Inferior parietal cortex (tissue), 1 donor: ENCODE results near the gene NOTCH2.

Experiments
- DNase-seq: peaks from one replicate; pipeline ENCODE4 v3.0.0-alpha.2; 2016; ENCODE audit errors: extremely low spot score

NOTCH2 gene

DNA sequence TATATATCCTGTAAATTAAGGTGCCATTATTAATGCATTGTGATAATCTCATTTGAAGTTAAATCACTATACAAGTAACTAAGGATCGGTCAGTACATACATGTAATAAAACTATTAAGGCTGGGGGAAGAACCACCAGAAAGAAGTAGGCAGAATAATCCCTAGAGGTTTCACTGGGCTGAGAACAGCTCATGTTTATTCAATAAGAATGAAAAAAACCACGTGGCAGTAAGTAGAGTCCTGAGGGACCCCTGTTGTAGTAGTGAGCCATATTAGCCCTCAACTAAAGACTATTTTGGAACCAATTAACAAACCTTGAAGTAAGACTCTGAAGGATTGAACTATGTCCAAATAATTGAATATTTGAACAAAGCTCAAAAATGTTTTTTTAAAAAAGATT lies 126.2 kb downstream of the NOTCH2 start:
- no peak for DNase-seq

DNA sequence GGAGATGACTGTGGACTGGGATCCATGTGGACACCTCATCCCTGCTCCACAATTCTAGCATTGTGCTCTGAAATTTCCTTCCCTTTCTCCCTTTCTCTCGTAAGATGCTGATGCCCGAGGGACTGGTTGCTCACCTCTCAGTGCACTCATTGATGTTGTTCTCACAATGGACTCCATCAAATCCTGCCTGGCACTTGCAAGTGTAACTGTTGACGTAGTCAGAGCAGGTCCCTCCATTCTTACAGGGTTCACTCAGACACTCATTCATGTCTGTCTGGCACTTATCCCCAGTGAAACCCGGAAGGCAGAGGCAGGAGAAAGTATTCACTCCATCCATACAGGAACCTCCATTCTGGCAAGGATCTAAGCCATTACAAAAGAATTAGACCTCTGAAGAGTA lies 128.1 kb downstream of the NOTCH2 start:
- DNase-seq = no peak

DNA sequence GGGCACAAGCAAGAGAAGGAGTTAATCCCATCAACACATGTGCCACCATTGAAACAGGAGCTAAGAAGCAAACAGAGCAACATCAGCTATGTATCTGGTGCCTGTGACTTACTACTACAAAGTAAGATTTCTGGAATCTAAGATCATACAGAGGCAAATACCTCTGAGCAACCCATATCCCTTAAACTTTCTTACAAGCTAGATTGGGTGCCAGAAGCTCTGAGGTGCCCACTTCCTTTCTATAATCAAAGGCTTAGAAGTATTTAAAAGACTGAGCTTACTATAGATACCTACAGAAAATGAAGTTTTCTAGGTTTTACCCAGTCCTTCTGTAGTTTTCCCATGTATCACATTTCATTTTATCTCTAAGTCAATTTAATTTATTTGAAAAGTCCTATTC lies 128.8 kb downstream of the NOTCH2 start:
- no peak for DNase-seq

DNA sequence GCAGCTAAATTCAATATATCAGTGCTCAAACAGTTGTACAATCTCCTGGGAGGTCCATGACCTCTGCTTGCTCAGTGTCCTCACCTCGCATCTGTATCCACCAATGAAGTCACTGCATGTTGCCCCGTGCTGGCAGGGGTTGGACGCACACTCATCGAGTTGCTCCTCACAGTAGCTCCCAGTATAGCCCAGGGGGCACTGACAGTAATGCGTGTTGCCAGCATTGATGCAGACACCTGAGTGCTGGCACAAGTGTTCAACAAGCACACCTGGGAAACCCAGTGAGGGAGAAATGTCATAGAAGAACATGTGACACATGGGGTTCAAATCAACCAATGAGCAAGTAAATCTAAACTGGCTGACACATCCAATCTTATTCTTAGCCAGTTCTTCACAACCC lies 132.3 kb downstream of the NOTCH2 start:
- DNase-seq = no peak

DNA sequence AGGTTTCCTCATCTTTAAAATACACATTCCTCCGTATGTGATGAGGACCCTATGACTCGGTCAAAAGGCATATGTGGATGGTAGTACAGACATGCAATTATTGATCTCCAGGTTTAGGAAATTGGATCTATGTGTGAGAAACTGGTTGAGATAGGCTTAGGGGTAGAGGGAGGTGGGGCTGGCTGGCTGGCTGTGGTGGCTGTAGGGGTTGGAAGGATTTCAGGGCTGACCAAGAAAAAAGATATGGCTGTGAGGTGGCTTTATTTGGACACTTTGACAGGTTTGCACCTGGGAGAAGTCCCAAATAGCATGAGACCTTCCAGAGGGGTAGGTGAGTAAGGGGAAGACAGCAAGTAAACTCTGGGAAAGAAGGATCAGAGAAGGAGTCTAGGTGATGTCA lies 133.5 kb downstream of the NOTCH2 start:
- no peak for DNase-seq

DNA sequence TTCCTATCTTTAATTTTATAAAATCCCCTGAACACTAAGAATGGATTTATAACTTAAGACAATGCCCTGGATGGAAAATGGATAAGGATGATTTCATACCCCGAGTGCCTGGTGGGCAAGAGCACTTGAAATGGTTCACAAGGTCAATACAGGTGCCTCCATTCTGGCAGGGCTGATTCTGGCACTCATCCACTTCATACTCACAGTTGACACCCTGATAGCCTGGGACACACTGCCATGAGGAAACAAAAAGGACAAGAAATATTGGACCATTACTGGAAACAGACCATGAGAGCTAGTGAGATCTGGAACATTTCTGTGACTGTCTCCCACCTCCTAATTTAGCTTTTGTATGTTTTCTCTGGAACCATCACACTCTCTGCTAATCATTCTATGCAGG lies 134.1 kb downstream of the NOTCH2 start:
- no peak for DNase-seq

DNA sequence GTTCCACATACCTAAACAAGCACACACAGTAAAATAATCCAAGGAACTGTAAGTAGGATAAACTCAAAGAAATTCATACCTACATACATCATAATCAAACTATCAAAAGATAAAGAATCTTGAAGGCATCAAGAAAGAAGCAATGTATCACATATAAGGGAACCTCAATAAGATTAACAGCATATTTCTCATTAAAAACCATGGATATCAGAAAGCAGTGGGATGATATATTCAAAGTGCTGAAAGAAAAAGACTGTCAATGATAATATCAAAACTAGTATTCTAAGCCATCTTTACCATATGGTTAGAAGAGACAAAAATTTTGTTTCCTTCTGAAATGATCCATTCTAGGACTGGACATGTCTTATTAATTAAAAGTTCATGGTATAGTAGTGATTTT lies 136.1 kb downstream of the NOTCH2 start:
- DNase-seq = no peak

DNA sequence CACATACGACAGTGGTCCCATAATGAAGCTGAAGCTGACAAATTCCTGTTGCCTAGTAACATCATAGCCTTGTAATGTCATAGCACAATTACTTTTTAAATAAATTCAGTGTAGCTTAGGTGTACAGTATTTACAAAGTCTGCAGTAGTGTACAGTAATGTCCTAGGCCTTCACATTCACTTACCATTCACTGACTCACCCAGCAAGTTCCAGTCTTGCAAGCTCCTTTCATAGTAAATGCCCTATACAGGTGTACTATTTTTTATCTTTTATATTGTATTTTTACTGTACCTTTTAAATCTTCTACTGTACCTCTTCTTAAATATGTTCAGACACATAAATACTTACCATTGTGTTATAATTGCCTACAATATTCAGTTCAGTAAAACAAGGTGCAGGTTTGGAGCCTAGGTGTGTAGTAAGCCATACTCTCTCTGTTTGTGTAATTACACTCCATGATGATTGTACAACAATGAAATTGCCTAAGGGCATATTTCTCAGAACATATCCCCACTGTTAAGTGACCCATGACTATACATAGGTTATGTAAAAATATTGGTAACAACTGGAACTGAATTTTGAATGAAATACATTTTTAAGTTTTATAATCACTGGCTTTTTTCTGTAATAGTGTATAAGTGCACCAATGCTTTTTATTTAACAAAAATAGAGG lies 139.7 kb downstream of the NOTCH2 start:
- DNase-seq = no peak

DNA sequence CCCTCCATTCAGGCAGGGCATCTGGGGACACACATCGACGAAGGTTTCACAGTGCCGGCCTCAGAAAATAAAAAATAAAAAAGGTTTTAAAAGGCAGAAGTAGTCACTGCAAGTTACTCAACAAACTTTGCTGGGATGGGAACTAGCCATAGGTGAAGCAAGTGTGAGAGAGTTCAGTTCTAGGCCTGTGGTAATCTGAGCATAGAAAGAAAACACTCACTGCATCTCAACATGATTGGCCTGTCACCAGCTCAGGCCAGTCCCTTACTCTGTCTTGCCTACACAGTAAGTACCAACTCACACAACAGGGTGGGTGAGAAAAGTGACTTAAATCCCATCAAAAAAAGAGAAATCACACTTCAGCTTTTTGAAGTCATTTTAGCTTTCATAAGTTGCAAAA lies 142.9 kb downstream of the NOTCH2 start:
- DNase-seq = no peak

DNA sequence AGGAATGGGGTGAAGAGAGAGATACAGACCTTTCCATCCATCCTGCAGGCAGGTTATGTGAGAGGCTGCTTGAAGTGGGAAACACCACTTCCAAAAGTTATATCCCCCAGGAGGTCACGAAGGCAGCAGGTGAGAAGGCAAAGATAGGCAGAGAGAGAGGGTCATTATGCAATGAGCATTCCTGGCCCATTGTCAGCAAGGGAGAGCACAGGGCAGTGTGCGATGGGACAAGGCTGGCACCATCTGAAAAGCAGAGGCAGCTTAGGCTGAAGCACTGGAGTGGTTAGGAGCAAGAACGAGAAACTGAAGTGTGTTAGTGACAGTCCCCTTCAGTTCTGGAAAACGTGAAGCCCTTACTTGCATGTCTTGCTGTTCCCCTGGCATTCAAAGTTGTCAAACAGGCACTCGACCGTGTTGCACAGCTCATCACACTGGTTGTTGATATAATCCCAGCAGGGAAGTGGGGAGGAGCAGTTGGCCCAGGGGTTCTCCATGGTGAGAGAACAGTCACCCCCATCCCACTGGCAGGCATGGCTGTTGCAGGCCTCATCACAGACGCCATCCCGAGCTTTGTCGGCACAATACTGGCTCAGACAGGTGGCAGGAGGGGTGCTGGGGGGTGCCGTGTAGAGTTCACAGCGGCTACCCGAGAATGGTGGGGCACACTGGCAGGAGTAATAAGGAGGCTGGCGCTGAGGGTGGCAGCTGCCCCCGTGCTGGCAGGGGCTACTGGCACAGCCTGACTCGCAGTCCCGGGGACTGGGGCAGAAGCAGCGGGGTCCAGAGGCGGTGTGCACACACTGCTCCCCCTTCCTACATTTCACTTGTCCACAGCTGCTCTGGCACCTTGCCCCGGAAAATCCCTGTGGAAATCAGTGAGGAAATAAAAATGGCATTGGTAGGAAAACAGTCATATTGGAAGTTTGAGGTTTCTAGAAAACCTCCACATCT lies 144.2 kb downstream of the NOTCH2 start:
- no peak for DNase-seq

DNA sequence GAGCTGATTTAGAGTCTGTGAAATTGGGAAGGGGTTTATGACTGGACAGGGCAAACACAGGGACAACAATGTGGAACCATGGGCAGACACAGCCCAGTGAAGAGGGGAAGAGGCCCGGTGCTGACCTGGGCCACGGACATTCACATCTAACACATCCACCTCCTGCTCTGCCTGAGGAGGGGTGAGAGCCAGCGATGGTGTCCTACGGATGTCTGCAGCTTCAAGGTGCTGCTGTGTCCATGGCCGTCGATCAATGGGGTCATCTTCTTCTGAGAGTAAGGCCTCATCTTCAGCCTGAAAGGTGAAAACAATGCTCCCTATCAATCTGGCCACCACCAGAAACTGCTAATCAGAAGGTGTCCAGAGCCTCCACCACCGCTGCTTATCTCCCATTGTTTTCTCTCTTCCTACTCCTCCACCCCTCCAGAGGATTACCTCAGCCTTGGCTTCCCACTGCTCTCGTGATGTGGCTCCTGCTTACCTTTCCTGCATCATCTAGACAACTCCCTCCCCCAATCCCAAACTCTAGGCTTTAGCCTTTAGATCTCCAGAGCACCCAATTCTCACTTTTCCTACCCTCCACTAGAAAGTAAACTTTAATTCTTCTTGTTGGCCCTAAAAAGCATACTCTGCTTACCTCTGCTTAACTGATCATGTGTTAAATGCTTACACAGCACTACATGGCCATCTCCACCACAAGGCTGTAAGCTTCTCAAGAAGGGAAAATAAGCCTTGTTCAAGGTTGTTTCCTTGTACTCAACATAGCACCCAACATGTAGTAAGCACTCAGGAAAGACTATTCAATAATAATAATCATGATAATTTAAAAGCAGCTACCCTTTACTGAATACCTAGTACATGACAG lies 149.1 kb downstream of the NOTCH2 start:
- no peak for DNase-seq

DNA sequence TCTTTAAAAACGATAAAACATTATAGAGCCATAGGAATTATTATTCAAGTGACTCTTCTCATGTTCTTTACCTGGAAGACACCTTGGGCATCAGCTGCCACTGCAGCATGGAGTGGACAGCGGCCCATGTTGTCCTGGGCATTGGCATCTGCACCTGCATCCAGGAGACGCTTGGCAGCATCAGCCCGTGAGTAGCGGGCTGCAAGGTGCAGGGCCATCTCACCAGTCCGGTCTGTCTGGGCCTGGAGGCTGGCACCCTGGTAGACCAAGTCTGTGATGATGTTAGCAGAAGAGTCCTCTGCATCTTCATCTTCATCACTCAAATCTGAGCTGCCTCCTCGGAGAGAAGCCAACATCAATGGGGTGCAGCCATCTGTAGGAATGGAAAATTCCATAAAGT lies 150.2 kb downstream of the NOTCH2 start:
- no peak for DNase-seq

DNA sequence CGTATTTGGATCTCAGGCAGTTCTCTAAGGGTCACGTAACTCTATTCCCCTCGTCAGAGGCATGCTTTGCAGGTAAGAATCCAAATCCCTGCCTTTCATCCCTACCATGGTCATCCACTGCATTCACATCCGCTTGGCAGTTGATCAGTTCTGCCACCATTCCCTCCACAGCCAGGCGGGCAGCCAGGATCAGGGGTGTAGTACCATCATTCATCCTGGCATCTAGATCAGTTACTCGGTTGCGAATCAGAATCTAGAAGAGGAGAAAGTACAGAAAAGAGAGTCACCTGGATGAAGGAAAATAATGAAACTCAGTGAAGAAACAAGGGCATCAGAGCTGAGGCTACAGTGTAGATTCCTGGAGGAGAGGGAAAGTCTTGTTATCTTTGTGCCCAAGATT lies 151.2 kb downstream of the NOTCH2 start:
- DNase-seq = no peak

DNA sequence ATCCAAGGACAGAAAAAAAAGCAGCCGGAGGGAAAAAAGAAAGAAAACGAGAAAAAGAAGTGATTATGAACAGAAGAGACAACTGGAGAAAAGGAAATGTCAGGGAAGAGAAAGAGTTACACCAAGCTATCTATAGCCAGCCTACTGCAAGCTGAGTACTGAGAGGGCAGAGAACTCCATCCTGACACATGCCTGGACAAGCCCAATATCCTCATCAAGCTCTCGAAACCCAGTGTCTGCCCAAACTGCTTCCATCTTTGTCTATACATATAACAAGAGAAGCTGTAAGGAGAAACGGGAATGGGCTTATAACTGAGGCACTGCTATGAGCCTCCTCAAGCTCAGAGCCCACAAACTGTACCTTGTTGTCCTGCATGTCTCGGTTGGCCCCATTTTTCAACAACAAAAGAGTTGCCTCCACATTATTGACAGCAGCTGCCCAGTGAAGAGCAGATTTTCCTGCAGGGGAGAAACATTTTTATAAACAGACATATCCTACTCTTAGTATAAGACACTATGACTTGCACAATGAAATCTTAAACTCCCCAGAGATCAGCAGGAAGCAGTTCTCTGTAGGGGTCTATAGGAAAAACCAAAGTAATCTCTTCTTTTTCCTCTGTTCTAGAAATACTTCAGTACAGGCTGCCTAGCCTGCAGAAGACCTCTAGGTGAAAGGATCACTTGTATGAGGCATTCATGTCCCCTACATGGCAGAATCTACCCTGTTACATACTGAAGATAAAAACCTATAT lies 152.0 kb downstream of the NOTCH2 start:
- DNase-seq = no peak

DNA sequence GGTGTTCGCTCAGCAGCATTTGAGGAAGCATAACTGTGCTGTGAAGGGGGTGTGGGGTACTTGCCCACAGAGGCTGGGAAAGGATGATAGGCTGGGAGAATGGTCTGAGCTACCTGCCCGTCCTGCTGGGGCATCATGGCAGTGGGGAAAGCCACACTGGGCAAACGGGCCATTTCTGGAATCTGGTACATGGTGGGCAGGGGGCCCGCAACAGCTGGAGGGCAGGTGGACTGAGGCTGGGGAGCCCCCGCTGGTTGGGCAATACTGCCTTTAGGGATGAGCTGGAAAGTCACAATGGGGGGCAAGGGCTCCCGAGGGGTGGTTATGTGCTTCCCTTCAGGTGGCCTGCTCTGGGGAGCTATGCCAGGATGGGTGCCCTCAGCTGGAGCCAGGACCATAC lies 153.9 kb downstream of the NOTCH2 start:
- DNase-seq = no peak

DNA sequence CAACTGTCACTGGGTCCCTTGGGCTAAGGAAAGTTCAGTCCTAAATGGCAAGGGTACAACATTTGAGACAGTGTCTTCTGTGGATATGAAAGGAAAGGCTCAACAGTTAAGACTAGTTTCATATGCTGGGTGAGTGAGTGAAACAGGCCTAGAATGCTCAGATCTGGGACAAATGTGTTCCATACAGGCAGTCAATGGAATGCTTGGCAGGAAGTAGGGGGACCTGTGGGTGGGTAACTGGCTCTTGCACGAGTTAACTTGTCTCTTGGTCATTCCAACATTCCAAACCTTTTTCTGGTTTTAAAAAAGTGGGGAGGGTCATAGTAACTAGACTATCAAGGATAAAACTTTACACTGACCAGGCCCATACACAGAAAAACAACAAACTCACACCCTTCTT lies 155.4 kb downstream of the NOTCH2 start:
- DNase-seq = no peak

DNA sequence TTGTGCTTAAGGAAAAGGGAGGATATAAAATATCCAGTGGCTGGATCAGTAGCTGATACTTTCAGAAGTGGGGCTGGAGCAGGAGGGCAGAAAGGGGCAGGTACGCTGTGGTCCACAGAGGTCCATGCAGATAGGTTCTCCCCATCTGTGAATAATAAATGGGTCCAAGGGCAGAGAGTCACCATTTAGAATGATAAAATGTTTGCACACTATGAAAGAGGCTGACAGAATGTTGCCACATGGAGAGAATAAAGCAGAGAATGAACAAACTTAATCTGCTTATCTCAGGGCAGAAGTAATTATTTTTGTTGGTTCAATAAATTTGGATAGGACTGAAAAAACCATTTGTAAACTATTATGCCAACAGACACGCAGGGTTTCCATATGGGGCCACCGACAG lies 156.5 kb downstream of the NOTCH2 start:
- no peak for DNase-seq

DNA sequence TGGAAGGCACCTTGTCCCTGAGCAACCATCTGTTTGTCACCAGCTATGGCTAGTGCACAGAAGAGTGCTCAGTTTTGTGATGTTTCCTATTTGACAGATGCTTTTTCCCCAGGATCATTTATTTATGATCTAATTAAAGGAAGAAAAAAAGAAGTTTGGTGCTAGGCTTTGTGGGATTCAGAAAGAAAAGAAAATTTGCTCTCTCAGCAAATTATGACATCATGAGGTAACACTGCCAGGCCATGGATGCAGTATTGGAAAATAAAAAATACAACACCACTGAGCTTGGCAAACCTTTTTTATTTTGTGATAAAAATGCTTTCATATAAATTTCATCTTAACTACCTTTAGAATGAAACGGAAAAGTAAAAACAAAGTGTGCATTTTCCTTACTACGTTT lies 157.7 kb downstream of the NOTCH2 start:
- no peak for DNase-seq

DNA sequence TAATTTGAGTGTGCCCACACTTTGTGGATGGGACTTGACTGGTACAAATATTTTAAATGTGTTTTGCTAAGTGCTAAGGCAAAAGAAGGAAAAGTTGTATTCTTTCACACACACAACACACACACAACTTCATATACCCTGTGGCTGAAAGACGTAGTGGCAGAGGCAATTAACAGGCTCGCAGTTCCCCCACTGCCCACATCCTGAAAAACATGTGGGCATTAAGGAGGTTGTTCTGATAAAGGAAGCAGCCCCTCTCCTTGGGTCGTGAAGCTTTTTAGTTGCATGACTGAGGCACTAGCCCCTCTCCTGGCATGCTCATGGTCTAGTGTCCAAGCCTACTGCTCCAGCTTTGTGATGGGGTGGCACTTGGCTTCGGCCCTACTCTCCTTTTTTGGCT lies 158.8 kb downstream of the NOTCH2 start:
- no peak for DNase-seq

DNA sequence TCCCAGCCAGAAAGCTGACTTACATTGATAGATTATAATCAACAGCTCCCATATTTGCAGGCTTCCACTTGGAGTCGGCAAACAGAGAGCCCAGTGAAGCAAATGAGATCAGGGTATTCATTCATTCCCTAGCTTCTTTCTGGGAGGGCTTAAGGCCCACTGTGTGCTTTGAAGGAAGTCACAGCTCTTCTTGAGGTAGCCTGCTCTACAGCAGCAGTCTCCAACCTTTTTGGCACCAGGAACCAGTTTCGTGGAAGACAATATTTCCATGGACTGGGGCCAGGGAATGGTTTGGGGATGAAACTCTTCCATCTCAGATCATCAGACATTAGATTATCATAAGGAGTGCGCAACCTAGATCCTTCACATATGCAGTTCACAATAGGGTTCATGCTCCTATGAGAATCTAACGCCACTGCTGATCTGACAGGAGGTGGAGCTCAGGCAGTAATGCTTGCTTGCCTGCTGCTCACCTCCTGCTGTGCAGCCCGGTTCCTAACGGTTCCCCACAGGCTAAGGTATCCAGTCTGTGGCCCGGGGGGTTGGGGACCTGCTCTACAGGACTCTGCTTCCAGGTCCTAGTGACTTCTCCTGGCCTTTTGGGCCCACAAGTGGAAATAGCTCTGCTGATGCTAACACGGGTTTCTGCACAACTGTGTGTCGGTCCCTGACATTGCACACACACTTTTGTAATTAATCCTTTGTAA lies 159.4 kb downstream of the NOTCH2 start:
- DNase-seq = no peak

DNA sequence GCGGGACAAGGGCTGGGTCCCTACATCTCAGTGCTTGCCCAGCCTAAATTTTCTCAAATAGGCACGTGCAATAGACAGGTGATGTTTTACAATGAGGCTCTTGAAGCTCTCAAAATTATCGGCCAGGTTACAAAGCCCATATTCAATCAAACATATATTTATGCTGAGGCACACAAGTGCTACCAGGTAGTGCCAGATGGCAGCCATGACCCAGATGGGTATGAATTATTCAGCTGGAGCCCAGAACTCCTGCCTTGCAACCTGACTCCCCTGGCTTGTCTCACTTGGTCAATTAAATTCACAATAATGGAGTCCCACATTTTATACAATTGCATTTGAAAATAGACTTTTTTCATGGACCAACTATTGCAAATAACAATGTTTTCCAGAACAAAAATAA lies 160.8 kb downstream of the NOTCH2 start:
- DNase-seq = no peak
